Suppressor macrophage treated with lipopolysaccharide for 1 hour (primary cell): ENCODE results near the gene ANK3.

Experiments used
- DNase-seq, 3 donors: peaks; one replicate each; pipeline ENCODE4 v3.0.0-alpha.2; 2020 to 2022

The ANK3 gene

DNA sequence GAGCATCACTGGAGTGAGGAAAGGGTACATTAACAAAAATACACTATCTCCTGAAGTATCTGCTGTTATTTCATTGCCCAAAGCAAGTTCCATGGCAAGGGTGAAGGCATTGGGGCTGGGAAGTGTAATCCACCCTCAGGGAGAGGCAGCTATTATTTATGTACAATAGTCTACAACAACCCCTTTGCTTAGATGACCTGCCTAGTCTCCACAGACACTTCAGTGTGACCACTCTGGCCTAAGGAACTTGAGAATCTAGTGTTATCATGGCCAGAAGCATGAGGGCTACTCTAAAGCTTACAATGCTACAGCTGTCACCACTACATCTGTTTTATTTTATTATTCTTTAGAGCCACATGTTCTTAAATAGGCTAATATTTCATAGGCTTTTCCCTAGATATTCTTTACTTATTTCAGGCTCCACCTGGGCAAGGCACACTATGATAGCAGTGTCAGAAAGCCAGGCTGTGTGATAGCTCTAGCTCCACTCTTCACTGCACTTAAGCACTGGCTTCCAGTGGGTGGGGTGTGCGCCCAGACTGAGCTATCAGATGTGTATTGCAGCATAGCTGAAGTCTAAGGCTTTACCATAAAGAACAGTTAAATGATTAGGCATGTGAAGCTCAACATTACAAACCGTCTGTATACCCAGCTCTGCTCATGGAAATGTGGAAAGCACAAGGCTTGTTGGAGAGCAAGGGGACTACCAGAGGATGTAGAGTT is 366.4 kb downstream of the ANK3 start:
- no peak for DNase-seq

DNA sequence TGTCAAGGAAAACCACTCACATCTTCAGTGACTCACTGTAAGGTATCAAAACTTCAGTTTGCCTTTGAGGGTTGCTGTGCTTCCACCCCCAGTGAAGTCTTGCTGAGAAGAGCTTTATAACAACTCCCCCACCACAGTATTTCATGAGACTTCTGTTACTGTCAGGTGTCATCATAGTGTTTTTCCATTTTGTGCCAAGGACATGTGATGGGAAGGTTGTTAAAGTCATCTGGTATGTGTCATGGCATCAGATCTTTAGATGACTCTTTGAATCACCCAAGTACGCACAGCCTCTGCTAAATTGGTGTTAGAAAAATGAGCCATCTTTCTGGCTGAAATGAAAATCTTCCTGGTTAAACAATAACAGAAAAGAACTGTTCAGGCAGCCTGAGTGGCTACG is 368.3 kb downstream of the ANK3 start:
- DNase-seq = no peak

DNA sequence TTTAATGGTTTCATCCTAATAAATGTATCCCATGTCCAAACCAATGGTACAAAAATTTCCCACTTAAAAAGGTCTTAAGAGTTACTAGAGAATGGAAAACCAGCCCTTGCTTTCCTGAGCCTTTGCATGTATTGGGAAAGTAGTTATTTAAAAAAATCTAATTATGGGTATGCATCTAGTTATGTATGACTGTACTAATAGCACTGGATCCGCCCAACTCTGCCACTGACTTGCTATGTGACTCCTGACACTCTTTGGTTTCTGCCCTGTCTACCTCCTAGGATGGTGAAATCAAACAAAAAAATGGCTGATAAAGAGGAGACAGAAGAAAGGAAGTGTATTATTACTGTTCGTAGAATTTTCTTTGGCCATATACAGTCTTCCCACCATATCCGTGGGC is 372.9 kb downstream of the ANK3 start:
- no peak for DNase-seq

DNA sequence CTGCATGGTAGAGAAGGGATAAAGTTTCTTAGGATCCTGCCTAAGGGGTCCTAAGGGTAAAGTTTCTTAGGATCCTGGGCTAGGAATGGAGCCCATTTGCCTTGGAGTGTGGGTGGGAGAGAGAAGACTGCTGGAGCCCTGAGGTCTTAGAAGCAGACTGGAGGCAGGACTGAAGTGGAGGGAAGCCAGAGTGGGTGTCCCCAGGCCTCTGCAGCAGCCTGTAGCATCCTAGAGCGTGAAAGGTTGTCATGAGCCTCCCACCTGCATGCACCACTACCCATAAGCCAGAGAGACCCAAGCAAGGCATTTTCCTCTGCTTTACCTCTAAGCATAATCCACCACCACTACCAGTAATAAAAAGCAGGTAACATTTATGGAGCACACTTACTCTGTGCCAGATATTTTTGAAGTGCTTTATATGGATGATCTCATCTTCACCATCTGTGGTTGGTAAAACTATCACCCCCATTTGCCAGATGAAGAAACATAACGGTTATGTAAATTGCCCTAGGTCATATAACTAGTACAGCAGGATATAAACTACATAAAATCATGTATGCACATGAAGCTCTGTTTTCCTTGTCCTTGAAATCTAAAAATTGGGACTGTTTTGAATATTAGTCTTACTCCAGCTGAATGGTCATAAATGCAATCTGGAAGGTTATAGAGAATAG is 379.8 kb downstream of the ANK3 start:
- no peak for DNase-seq

DNA sequence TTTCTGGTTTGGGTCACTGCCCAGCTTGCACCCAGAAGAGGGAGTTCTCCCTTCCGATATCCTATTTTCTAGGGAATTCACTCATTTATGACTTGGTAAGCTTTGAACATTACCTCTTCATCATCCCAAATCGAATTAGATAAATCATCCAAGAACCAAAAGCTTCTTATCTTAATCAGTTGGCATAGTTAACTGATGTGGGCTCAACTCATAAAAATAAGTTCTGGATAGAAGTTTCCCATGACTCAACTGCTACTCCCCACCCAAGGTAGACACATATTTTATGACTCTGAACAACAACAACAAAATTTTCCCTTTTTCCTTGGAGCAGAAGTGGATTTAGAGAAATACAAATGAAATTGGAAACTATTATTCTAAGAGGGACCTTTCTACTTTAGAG is 380.4 kb downstream of the ANK3 start:
- no peak for DNase-seq

DNA sequence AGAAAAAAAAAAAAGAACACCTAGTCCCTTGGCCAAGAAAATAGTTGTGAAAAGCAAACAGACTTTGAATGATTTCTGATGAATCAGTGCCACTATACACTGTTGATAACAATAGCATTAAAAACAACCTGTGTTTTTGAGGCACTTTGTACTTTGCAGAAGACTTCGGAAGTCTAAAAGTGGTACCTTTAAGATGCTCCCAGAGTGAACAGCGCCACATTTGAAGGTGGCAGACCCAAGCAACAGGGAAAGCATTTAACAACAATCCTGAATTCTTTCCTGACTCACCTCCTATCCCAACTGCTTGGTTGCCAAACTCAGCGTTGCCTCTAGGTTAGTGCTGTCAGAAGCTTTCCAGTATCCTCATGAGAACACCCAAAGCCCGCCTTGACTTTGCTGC is 380.9 kb downstream of the ANK3 start:
- no peak for DNase-seq

DNA sequence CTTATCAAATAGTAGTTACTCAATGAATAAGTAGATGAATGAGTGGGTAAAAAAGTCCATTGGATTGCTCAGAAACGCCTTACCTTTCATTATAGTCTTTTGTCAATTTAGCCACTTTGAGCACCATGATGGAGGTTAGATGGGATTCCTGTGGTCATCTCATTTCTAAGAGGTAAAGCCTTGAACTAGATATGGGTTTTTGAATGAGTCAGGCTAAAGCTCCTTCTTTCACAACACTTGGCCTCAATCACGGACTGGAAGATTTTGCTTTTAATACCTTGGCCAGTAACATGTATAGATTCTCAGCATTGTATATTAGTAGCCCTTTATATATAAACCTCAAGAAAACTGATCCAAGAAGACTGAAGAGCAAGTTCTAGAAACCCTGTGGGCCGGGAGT is 383.6 kb downstream of the ANK3 start:
- no peak for DNase-seq

DNA sequence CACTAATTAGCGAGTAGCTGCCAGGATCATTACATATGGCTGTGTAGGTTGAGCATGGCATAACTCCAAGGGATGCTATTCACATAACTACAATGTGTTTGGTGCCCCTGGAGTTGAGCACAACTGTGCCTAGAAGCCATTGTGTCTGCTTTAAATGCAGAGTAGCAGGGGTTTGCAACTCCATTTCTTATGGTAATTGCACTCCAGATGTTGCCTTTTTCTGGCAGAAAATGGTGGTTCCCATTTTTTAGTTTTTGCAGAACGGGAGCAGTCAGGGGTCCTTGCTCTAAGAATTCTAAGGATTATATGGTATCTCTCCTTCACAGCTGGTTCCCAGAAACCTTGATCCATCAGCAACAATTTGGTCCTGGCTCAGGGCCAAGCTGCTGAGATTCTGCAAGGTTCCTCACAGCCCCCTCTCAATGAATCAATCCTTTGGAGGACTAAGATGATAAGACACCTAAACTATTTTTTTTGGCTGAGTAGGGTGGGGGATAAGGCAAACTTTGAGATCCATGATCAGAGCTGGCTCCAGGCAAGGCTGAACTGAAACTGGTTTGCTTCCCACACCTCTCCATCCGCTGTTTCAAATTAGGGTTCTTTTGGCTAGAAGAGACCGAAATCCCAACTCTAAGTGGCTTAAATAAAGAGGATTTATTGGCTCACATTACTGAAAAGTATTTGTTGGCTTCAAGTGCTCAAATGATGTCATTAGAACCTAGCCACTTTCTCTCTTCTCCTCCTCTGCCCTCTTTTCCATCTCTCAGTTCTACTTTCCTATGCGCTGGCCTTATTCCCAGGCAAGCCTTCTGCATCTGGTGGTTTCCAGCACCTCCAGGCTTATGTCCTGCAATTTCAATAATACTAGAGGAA is 385.8 kb downstream of the ANK3 start:
- DNase-seq = no peak

DNA sequence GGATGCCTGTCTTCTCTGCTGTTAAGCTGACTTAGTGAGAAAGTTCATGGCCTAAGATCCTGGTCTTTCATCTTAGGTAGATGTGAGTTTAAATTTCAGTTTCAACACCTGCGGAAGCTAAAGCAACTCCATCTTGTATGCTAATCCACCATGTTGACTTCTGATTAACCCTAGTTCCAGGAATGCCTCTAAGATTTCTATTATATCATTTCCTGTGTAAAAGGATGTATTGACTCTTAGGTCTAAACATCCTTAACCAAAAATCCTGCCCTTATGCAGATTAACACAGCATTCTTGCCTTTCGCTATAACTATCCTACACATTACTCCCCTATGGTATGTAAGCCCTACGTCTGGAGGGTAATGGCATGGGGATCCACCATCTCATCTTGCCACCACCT is 388.9 kb downstream of the ANK3 start:
- no peak for DNase-seq

DNA sequence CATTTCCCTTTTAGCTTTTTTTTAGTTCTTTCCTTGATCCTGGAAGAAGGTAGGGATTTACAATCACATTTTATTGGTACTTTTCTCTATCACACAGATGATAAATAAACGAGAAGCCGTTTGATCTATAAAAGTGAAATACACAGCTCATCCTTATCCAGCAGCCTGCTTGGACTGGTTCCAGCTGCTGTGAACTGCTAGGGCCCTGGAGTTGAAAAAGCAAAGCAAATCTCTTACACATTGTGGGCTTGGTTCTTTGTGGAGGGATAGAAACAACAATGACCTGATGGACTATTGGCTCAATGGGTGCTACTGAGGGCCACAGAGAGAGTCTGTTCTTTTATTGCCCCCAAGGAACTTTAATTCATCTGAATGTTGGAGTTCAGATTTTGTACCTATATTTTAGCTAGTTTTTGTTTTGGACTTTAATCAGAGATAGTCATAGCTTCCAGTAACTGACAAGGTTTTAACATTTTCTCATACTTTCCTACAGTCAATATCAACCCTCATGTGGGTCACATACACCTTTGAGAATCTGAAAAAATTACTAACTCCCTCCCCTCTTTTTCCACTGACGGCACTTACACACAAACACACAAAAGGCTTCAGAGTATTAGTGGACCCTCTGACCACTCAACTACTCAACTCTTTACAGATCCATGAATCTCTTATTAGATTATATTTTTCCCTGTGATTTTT is 391.7 kb downstream of the ANK3 start:
- no peak for DNase-seq

DNA sequence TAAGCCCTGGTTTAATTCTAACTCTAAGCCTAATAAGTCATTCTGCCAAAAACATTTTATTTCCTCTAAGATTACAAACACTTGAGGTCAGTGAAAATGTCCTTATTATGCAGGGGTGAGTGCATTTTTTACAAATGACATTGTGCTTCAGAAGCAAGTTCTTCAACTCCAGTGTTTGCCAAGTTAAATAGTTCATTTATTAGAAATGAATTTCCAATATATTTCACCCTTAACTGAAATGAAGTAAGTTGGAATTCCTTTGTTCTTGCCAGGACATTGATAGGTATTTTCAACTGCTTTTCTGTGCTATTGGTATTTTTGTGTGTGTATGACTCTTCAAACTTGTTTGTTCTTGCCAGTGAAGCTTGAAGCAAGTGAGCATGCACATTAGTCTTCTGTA is 393.8 kb downstream of the ANK3 start:
- DNase-seq = no peak

DNA sequence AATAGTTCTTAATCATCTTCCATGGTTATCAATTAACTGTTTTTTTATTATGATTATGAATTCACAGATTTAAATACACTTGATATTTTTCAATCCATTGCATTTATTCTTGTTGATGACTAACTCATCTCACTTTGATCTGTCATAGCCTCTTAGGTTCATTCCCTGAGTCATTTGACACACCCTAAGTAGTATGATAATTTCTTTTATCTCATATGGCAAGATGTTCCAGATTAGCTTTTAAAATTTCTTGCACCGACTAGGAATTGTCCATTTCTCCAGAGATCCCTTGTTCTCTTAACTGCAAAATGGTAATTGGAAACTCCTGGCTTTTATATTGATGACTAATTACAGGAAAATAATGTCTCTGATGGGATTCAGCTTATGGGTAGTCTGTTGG is 395.7 kb downstream of the ANK3 start:
- peak in 1 of 3 donors; percentile 26 for DNase-seq

DNA sequence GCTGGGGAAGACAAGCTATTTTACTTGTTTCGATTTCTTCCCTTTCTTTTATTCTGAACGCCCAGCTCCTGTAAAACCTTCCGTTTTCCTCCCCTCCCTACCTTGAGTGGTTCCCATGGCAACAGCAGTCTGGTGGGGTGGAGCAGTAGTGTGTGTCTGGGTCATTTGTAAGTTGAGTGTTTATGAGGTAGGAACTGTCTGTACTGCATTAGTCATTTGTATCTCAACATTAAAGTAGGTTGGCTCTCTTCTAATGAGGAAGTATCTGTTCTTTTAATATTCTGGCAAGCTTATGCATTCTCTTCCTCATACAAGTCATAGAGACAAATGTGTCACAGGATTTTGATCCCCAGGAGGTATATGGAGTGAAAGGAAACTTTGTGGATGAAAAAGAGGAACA is 398.0 kb downstream of the ANK3 start:
- DNase-seq = peak; percentile 81 to 96 (median 88)

DNA sequence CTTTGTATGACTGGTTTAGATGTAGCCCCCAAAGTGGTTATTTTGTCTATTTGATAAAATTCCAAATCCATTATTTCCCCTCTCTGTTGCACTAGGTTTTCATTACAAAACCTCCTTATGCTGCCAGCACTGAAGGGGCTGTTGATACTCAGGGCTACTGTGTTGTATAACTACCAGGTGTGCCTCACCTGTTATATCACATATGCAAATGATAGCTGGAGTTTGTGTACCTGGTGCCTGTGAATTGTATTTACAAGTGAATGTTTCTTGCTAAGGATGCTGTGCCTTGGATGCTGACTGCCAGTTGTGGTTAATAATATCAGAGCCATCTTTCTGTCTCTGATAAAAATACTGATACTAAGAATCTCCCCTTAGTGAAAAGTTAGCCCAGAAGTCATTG is 398.6 kb downstream of the ANK3 start:
- DNase-seq = no peak

DNA sequence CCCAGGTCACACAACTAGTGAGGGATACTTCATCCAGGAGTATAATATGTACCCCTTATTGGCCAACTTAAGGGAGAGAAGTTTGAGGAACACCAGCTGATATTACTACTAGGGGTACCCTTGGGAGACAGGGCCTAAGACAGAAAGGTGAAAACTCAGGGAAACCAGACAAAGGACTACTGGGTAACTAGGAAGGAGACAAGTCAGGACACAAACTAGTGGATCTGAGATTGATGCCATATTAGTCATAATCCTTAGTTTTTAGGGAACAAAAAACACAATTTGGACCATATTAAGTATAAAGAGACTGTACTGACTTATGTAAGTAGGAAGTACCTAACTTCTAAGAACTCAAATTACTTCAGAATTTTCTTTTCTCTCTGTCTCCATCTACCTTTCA is 404.0 kb downstream of the ANK3 start:
- no peak for DNase-seq

DNA sequence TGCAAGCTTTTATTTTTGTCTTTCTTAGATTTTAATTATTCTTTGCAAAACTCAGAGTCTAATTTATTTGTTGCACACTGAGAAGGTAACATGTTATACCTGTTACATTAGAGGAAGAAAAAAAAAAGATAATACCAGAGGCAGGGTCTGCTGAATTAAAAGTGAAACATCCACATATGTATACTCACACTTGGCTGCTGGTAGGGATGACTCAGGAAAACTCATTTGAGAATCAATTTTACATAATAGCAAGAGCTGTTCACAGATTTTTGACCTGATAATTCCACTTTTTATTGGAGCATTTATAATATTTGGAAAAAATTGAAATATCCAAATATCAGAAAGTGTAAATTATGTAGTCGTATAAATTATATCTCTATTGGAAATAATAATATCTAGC is 405.3 kb downstream of the ANK3 start:
- no peak for DNase-seq

DNA sequence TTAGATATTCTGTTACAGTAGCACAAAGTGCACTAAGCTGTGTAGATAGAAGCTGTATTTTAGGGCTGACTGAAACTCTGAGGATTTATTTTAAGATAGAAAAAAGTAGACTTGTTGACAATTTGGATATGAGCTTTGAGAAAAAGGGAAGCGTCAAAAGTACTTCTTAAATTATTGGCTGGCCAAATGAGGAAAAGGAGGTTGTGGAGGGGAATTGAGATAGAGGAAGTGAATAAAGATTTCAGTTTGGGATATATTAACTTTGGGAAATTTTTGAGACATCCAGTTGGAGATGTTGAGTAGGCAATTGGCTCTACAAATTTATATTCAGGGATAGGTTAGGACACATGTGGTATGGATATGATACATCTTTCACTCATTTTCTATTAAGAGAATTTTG is 409.3 kb downstream of the ANK3 start:
- DNase-seq = peak in 1 of 3 donors; percentile 64

DNA sequence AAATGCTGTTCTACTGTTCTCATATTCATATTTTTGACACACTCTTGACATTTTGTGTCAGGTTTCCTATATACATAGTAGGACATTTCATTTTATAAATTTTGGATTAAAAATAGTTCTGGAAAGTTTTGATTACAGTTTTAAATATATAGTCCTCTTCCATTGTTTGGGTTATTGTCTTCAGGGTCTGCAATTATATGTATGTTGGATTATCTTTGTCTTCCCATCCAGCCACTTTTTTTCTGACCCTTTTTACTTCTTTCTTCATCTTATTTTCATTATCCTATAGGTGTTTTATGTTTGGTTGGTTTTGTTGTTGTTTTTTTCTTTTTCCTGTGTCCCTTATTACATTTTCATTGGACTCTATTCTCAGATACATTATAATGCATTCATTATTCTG is 412.2 kb downstream of the ANK3 start:
- DNase-seq = no peak

DNA sequence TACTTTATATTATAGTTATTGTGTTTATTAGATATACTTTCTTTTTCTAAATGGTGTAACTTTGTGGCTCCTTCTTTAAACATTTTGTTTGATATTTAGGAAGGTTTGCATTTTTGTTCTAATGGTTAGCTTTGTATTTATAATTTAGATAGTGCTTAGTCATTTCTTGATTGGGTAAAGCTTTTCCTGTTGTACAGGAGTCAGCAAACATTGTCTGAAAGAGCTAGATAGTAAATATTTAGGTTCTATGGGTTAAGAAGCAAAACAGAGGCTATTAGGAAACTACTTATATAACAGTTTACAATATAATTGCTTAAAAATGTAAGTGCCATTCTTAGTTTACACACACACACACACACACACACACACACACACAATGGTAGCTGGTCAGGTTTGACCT is 412.8 kb downstream of the ANK3 start:
- DNase-seq = no peak
